CD14-positive monocyte (primary cell): Measurements from ENCODE around the gene FMR1. TPM values are rescaled to one million over a fixed set of nuclear protein-coding genes. Genes with fewer than 3 reads are reported as not detected.

ENCODE experiments used
- DNase-seq, 3 donors: peaks; one replicate each; pipeline ENCODE4 v3.0.0-alpha.2; 2011 to 2022
- H2AFZ ChIP-seq: 2 replicates; pipeline ENCODE4 v1.6.0; 2012; ENCODE audit warnings: mild to moderate bottlenecking, low read depth, low read length, inconsistent platforms; ENCODE audit not compliant: insufficient read depth, poor library complexity, severe bottlenecking
- H3K27ac ChIP-seq, 2 donors: 1 replicate in 1 of 2; 2 replicates in 1 of 2; pipeline ENCODE4 v1.5.1; 2012 to 2013; ENCODE audit warnings: low read length in 2 of 2, control low read depth in 1 of 2, inconsistent platforms in 1 of 2, low read depth in 1 of 2, mild to moderate bottlenecking in 1 of 2
- H3K27me3 ChIP-seq, 2 donors: one replicate each; pipeline versions ENCODE4 v1.6.0 to v1.6.1; 2011 to 2013; ENCODE audit warnings: low read length in 2 of 2; ENCODE audit not compliant: control insufficient read depth in 2 of 2, insufficient read depth in 2 of 2
- H3K36me3 ChIP-seq, 2 donors: replicated peaks in 1 of 2; 1 replicate in 1 of 2; 2 replicates in 1 of 2; pipeline versions ENCODE4 v1.5.1 to v1.6.1; 2012 to 2013; ENCODE audit warnings: low read length in 2 of 2, control low read depth in 1 of 2, inconsistent platforms in 1 of 2, mild to moderate bottlenecking in 1 of 2; ENCODE audit not compliant: insufficient read depth in 2 of 2, control insufficient read depth in 1 of 2
- H3K4me1 ChIP-seq, 2 donors: 1 replicate in 1 of 2; 2 replicates in 1 of 2; pipeline versions ENCODE4 v1.5.1 to v1.6.1; 2012 to 2013; ENCODE audit warnings: low read length in 2 of 2, control low read depth in 1 of 2, inconsistent platforms in 1 of 2, mild to moderate bottlenecking in 1 of 2, moderate library complexity in 1 of 2; ENCODE audit not compliant: insufficient read depth in 2 of 2, control insufficient read depth in 1 of 2
- H3K4me2 ChIP-seq: replicated peaks from 2 replicates; pipeline ENCODE3; 2012; ENCODE audit warnings: low read length, moderate library complexity, mild to moderate bottlenecking; ENCODE audit not compliant: poor library complexity, severe bottlenecking; ENCODE audit errors: extremely low read depth
- H3K4me3 ChIP-seq, 3 experiments: fragments of 200-600 bp in 1 of 3; sonication (generic) in 1 of 3; replicated peaks in 1 of 3; 1 replicate in 2 of 3; 2 replicates in 1 of 3; pipeline ENCODE4 v1.5.1; 2011 to 2013; ENCODE audit warnings: low read length in 3 of 3, mild to moderate bottlenecking in 3 of 3, control low read depth in 2 of 3, low read depth in 2 of 3, inconsistent platforms in 1 of 3, moderate library complexity in 1 of 3
- H3K79me2 ChIP-seq: 2 replicates; pipeline ENCODE4 v1.6.0; 2012; ENCODE audit warnings: mild to moderate bottlenecking, control low read depth, inconsistent platforms, low read length, moderate library complexity; ENCODE audit not compliant: insufficient read depth
- H3K9ac ChIP-seq: 2 replicates; pipeline ENCODE4 v1.6.0; 2017; ENCODE audit warnings: low read length, mild to moderate bottlenecking; ENCODE audit not compliant: insufficient read depth, poor library complexity, severe bottlenecking
- H3K9me3 ChIP-seq, 2 donors: replicated peaks in 1 of 2; 1 replicate in 1 of 2; 2 replicates in 1 of 2; pipeline versions ENCODE4 v1.5.1 to v1.6.1; 2012 to 2013; ENCODE audit warnings: low read length in 2 of 2, control low read depth in 1 of 2; ENCODE audit not compliant: control insufficient read depth in 1 of 2, insufficient read depth in 1 of 2
- H4K20me1 ChIP-seq: 2 replicates; pipeline ENCODE4 v1.6.0; 2012; ENCODE audit warnings: mild to moderate bottlenecking, low read length, control low read depth, moderate library complexity; ENCODE audit not compliant: insufficient read depth
- H3K27ac Mint-ChIP-seq, 7 donors: one replicate each; pipeline ENCODE4 v1.8.0; 2020; ENCODE audit warnings: mild to moderate bottlenecking in 7 of 7, mixed read lengths in 7 of 7, moderate library complexity in 6 of 7, inconsistent platforms in 2 of 7
- H3K27me3 Mint-ChIP-seq, 3 donors: one replicate each; pipeline ENCODE4 v1.8.0; 2021 to 2022; ENCODE audit warnings: low read depth in 3 of 3, mild to moderate bottlenecking in 3 of 3, mixed read lengths in 3 of 3, moderate library complexity in 3 of 3, inconsistent platforms in 1 of 3
- H3K36me3 Mint-ChIP-seq, 2 donors: one replicate each; pipeline ENCODE4 v1.8.0; 2020; ENCODE audit warnings: mixed read lengths in 2 of 2, inconsistent platforms in 1 of 2, mild to moderate bottlenecking in 1 of 2
- H3K4me1 Mint-ChIP-seq: one replicate; pipeline ENCODE4 v1.8.0; 2020; ENCODE audit warnings: mild to moderate bottlenecking, mixed read lengths
- H3K4me3 Mint-ChIP-seq, 2 donors: one replicate each; pipeline ENCODE4 v1.8.0; 2020; ENCODE audit warnings: mild to moderate bottlenecking in 2 of 2, mixed read lengths in 2 of 2, moderate library complexity in 1 of 2
- H3K9me3 Mint-ChIP-seq, 7 donors: one replicate each; pipeline ENCODE4 v1.8.0; 2020 to 2022; ENCODE audit warnings: mixed read lengths in 7 of 7, mild to moderate bottlenecking in 6 of 7, moderate library complexity in 6 of 7, inconsistent platforms in 2 of 7
- WGBS: methylation state at CpG from one replicate; pipeline ENCODE4 v1.1.5; 2013; ENCODE audit warnings: missing lambda C conversion rate; ENCODE audit not compliant: insufficient coverage; 5-methylcytosine and 5-hydroxymethylcytosine counted together
- intact Hi-C, 2 donors: fragments of 100-400 bp; cut with micrococcal nuclease; formaldehyde crosslinking; loops; one replicate each; pipeline versions ENCODE4 v1.15.0 to v1.15.1; 2023
- polyA plus RNA-seq, 3 donors: library from polyadenylated mRNA; depleted of rRNA in 1 of 3; unstranded in 2 of 3; stranded (reverse) in 1 of 3; fragments of 300-500 nt in 2 of 3; fragments of >200 nt in 1 of 3; fragmentation: Illumina TruSeq in 2 of 3; gene quantifications; 1 replicate in 2 of 3; 2 replicates in 1 of 3; pipeline ENCODE4 v1.2.3, GENCODE V29; 2012 to 2021
- TF ChIP-seq, protein P1 (sequence below): fragments of 200-600 bp; IDR thresholded peaks from one replicate; pipeline ENCODE4 v1.8.0; 2022; ENCODE audit warnings: antibody characterized with exemption, mild to moderate bottlenecking

FMR1 gene
- polyA plus RNA-seq, 3 donors: 3.7 to 31.8 (median 5.1) TPM

DNA sequence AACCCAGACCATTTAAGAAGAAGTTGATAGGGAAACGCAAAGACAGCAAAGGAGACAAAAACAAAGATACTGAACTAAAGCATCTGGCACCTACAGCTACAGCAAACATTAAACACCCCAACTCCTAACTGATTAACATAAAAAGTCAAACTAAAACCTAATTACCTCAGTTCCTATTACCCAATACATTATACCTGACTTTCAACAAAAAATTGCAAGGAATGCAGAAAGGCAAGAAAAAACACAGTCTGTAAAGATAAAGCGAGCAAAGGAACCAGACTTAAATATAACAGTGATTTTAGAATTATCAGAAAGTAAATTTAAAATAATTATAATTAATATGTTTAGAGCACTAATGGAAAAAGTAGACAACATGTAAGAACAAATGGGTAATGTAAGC, 9.4 kb upstream of the FMR1 start:
- H3K79me2 ChIP-seq: no peaks in the 10 kb centered on the region
- no peak overlapping the region for H3K27ac ChIP-seq
- no peaks in the 10 kb centered on the region for H3K36me3 ChIP-seq
- WGBS: no CpG with 5 or more reads among the region's 2 CpGs
- H3K9me3 Mint-ChIP-seq: peaks cover 0 to 2% (median 0%) of the 10 kb centered on the region in 7 donors
- intact Hi-C loops: no loop called here
- no peak overlapping the region for H3K27ac Mint-ChIP-seq
- H3K36me3 Mint-ChIP-seq: no peaks in the 10 kb centered on the region
- peaks cover 2 to 9% (median 2%) of the 10 kb centered on the region in 3 donors for H3K27me3 Mint-ChIP-seq
- no peak overlapping the region for H3K4me3 Mint-ChIP-seq
- H4K20me1 ChIP-seq: no peaks in the 10 kb centered on the region
- DNase-seq: no peak
- peaks cover 0 to 2% of the 10 kb centered on the region in 2 donors for H3K27me3 ChIP-seq
- TF ChIP-seq, protein P1, sequence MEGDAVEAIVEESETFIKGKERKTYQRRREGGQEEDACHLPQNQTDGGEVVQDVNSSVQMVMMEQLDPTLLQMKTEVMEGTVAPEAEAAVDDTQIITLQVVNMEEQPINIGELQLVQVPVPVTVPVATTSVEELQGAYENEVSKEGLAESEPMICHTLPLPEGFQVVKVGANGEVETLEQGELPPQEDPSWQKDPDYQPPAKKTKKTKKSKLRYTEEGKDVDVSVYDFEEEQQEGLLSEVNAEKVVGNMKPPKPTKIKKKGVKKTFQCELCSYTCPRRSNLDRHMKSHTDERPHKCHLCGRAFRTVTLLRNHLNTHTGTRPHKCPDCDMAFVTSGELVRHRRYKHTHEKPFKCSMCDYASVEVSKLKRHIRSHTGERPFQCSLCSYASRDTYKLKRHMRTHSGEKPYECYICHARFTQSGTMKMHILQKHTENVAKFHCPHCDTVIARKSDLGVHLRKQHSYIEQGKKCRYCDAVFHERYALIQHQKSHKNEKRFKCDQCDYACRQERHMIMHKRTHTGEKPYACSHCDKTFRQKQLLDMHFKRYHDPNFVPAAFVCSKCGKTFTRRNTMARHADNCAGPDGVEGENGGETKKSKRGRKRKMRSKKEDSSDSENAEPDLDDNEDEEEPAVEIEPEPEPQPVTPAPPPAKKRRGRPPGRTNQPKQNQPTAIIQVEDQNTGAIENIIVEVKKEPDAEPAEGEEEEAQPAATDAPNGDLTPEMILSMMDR: no peak
- no peak overlapping the region for H2AFZ ChIP-seq
- H3K9me3 ChIP-seq: peaks cover under 1% of the 10 kb centered on the region in 2 donors
- H3K4me2 ChIP-seq: no peak overlapping the region
- H3K4me1 Mint-ChIP-seq: peaks cover 2% of the 10 kb centered on the region
- H3K4me3 ChIP-seq: no peak overlapping the region
- no peaks in the 10 kb centered on the region for H3K4me1 ChIP-seq
- H3K9ac ChIP-seq: no peak overlapping the region

DNA sequence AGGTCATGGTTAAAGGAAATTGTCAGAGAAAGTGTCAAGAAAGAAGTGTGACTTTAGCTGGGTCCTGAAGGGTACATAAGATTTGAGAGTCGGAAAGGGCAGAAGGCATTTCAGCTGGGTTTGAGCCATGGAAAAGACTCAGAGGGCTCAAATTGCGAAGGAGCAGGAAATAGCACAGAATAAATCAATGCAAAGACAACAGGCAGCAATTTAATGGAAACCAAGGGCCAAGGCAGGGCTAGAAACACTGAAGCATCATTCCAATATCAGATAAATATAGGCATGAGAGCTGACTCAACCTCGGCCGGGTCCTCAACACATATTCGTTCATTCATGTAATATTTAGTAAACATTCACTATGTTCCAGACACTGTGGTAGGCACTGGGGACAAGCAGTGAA, 3.6 kb upstream of the FMR1 start:
- WGBS: 100% methylated on average over 1 of the region's 5 CpGs
- Histone ChIP-seq H3K4me3 (no peak overlapping the region), H3K4me1 (peaks cover 9 to 14% of the 10 kb centered on the region in 2 donors), H2AFZ (no peak overlapping the region), H3K9me3 (no peaks in the 10 kb centered on the region), H3K79me2 (peaks cover 10% of the 10 kb centered on the region), H4K20me1 (no peaks in the 10 kb centered on the region), H3K9ac (no peak overlapping the region), H3K27me3 (no peaks in the 10 kb centered on the region), H3K36me3 (no peaks in the 10 kb centered on the region), H3K4me2 (no peak overlapping the region), H3K27ac (no peak overlapping the region)
- no peak for DNase-seq
- Mint-ChIP-seq H3K27me3 (peaks cover 0 to 9% (median 1%) of the 10 kb centered on the region in 3 donors), H3K9me3 (peaks cover 0 to 12% (median 0%) of the 10 kb centered on the region in 7 donors), H3K4me3 (no peak overlapping the region), H3K36me3 (no peaks in the 10 kb centered on the region), H3K27ac (no peak overlapping the region), H3K4me1 (peaks cover 3% of the 10 kb centered on the region)
- intact Hi-C loops: no loop called here
- TF ChIP-seq, protein P1: no peak
